OCI-LY3 (cell line): Measurements from ENCODE around the gene C1QTNF6.

Experiments used
- H2AFZ ChIP-seq: fragments of 200-600, 300-600 bp; shearing (Covaris generic); 2 replicates; pipeline ENCODE4 v1.6.0; 2014; ENCODE audit warnings: antibody characterized with exemption, low read depth, low read length
- H3K27ac ChIP-seq: fragments of 200-600, 300-600 bp; sonication (generic); 2 replicates; pipeline ENCODE4 v1.5.1; 2014; ENCODE audit warnings: mild to moderate bottlenecking, low read length, moderate library complexity, mixed read lengths
- H3K27me3 ChIP-seq: fragments of 200-600, 300-600 bp; sonication (generic); 2 replicates; pipeline ENCODE4 v1.6.1; 2014; ENCODE audit warnings: low read depth, low read length, mixed read lengths
- H3K36me3 ChIP-seq: fragments of 200-600, 300-600 bp; sonication (generic); replicated peaks from 2 replicates; pipeline ENCODE3; 2014; ENCODE audit warnings: low read depth, low read length, mixed read lengths
- H3K4me1 ChIP-seq: fragments of 300-600, 200-600 bp; sonication (generic); 2 replicates; pipeline ENCODE4 v1.6.1; 2014; ENCODE audit warnings: low read length, mixed read lengths
- H3K4me2 ChIP-seq: fragments of 200-600, 300-600 bp; sonication (generic); 2 replicates; pipeline ENCODE4 v1.6.1; 2014; ENCODE audit warnings: low read length, mixed read lengths
- H3K4me3 ChIP-seq: fragments of 300-600, 200-600 bp; sonication (generic); 2 replicates; pipeline ENCODE4 v1.5.1; 2014; ENCODE audit warnings: antibody characterized with exemption, mild to moderate bottlenecking, low read length, moderate library complexity
- H3K79me2 ChIP-seq: fragments of 300-600, 200-600 bp; shearing (Covaris generic); 2 replicates; pipeline ENCODE4 v1.6.1; 2014; ENCODE audit warnings: mild to moderate bottlenecking, low read length, mixed read lengths
- H3K9ac ChIP-seq: fragments of 300-600, 200-600 bp; shearing (Covaris generic); 2 replicates; pipeline ENCODE4 v1.6.0; 2014; ENCODE audit warnings: mild to moderate bottlenecking, low read length, moderate library complexity
- H3K9me3 ChIP-seq: fragments of 200-600, 300-600 bp; shearing (Covaris generic); 2 replicates; pipeline ENCODE4 v1.6.1; 2014; ENCODE audit warnings: low read length, mixed read lengths; ENCODE audit not compliant: insufficient read depth
- H4K20me1 ChIP-seq: fragments of 200-600, 300-600 bp; sonication (generic); 2 replicates; pipeline ENCODE4 v1.6.1; 2016; ENCODE audit warnings: low read length, mixed read lengths; ENCODE audit not compliant: insufficient read depth
- EZH2phosphoT487 ChIP-seq: fragments of 200-600 bp; shearing (Covaris generic); IDR thresholded peaks from 2 replicates; pipeline ENCODE4 v1.6.1; 2018; ENCODE audit warnings: antibody characterized with exemption, mixed run types, low read depth
- TF ChIP-seq, protein P1 (sequence below): fragments of 200-600, 300-600 bp; sonication (generic); IDR thresholded peaks from 2 replicates; pipeline ENCODE4 v1.5.1; 2014; ENCODE audit warnings: antibody characterized with exemption, low read length, low read depth

C1QTNF6 gene

DNA sequence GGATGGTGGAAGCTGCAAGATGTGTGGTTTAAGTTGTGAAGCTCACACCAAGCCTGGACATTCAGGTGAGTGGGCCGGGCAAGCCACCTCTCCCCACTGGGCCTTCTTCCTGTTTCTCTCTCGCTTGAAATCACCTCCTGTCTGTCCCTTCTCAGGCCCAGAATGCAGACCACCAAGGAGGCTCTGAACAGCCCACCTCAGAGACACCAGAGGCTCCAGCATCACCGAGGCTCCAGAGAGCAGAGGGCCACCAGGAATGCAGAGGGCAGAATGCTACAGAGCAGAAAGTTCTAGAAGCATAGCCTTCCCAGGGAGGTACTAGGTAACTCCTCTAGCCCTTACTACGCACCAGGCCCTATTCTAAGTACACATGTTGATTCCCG, 23.6 kb downstream of the C1QTNF6 start:
- Histone ChIP-seq H3K9ac (peak overlapping the region; percentile 36; the same call in 1 of the 2 replicates), H3K27me3 (peaks cover 9% of the 10 kb centered on the region), H3K4me1 (peaks cover 72% of the 10 kb centered on the region), H3K79me2 (no peaks in the 10 kb centered on the region), H2AFZ (peak overlapping the region; percentile 72; the same call in 1 of the 2 replicates), H3K4me3 (no peak overlapping the region), H4K20me1 (no peaks in the 10 kb centered on the region), H3K36me3 (no peaks in the 10 kb centered on the region), H3K9me3 (no peaks in the 10 kb centered on the region), H3K27ac (0 out of 2 replicates have a peak overlapping the region, but pooled peaks have one; percentile 12), H3K4me2 (peak overlapping the region; percentile 29)
- TF ChIP-seq, protein P1, sequence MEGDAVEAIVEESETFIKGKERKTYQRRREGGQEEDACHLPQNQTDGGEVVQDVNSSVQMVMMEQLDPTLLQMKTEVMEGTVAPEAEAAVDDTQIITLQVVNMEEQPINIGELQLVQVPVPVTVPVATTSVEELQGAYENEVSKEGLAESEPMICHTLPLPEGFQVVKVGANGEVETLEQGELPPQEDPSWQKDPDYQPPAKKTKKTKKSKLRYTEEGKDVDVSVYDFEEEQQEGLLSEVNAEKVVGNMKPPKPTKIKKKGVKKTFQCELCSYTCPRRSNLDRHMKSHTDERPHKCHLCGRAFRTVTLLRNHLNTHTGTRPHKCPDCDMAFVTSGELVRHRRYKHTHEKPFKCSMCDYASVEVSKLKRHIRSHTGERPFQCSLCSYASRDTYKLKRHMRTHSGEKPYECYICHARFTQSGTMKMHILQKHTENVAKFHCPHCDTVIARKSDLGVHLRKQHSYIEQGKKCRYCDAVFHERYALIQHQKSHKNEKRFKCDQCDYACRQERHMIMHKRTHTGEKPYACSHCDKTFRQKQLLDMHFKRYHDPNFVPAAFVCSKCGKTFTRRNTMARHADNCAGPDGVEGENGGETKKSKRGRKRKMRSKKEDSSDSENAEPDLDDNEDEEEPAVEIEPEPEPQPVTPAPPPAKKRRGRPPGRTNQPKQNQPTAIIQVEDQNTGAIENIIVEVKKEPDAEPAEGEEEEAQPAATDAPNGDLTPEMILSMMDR, result no peak
- no peak for TF ChIP-seq EZH2phosphoT487

DNA sequence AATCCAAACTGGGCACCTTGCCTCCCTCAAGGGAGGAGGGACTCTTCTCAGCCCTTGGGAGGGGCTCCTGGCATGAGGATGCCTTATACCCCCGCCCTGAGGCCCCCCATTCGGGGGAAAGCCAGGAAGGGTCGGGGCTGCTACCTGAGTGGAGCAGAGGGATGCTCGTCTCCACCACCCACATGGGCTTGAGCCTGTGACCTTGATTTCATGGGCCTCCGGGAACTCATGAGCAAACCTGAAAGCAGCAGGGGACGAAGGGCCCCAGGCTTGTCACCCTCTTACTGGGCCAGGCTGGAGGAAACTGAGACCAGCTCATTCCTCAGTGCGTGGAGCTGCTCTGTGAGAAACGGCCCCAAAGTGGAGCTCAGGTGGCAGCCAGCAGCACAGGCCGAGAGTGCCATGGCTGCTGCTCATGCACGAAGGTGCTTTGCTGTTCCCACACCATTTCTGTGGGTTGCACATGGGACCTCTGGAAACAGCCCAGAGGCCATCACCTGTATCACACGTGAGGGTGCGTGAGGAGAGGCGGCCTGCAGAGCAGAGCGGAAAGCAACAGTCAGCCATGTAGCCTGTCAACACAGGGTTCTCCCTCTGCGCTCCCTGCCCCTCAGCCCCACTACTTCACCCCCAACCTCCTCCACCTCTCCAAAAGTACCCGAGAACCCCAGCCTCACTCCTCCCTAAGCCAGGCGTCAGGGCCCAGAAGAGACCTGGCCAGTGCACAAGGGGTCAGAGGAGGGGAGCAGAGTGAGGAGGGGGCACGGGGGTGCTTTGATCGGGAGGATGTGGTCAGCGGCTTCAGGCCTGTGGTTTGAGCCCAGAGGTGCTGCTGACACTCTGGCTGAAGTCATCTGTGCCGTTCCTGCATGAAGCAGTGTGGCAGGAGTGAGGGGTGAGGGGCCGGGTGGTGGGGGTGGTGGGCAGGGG, 24.2 kb downstream of the C1QTNF6 start:
- no peaks in the 10 kb centered on the region for H3K79me2 ChIP-seq
- peak overlapping the region; percentile 61 for H3K9ac ChIP-seq
- H3K4me1 ChIP-seq, result peaks cover 74% of the 10 kb centered on the region
- TF ChIP-seq, protein P1, result no peak
- TF ChIP-seq EZH2phosphoT487, result no peak
- H3K27ac ChIP-seq, result peak overlapping the region; percentile 92
- no peaks in the 10 kb centered on the region for H3K9me3 ChIP-seq
- H4K20me1 ChIP-seq, result no peaks in the 10 kb centered on the region
- no peaks in the 10 kb centered on the region for H3K36me3 ChIP-seq
- H3K4me3 ChIP-seq, result peak overlapping the region; percentile 52
- peaks cover 16% of the 10 kb centered on the region for H3K27me3 ChIP-seq
- peak overlapping the region; percentile 82 for H3K4me2 ChIP-seq
- H2AFZ ChIP-seq, result peak overlapping the region; percentile 69

DNA sequence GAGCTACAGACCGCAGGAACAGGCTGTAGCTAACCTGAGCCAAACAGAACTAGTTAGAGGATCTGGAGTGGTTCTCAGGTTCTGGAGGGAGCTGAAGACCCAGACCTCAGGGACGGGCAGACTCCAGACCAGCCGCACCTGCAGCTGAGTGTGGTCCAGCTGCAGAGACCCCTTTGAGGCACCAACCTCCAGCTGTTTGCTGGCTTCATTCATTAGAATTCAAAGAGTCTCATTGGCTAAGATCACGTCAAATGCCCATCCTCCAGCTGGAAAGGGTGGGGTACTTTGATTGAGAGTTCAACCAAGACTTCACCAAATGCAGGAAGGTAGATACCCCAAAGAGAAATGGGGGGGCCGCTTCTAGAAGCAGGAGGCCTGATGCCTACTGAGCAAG, 25.0 kb downstream of the C1QTNF6 start:
- H3K27me3 ChIP-seq, result peaks cover 21% of the 10 kb centered on the region
- H3K4me3 ChIP-seq, result peak overlapping the region; percentile 52
- no peaks in the 10 kb centered on the region for H3K79me2 ChIP-seq
- H3K4me1 ChIP-seq, result peaks cover 70% of the 10 kb centered on the region
- no peaks in the 10 kb centered on the region for H4K20me1 ChIP-seq
- TF ChIP-seq EZH2phosphoT487, result no peak
- TF ChIP-seq, protein P1, result no peak
- H3K9ac ChIP-seq, result peak overlapping the region; percentile 61
- peak overlapping the region; percentile 82 for H3K4me2 ChIP-seq
- no peaks in the 10 kb centered on the region for H3K36me3 ChIP-seq
- H2AFZ ChIP-seq, result no peak overlapping the region
- peak overlapping the region; percentile 92 for H3K27ac ChIP-seq
- H3K9me3 ChIP-seq, result no peaks in the 10 kb centered on the region

DNA sequence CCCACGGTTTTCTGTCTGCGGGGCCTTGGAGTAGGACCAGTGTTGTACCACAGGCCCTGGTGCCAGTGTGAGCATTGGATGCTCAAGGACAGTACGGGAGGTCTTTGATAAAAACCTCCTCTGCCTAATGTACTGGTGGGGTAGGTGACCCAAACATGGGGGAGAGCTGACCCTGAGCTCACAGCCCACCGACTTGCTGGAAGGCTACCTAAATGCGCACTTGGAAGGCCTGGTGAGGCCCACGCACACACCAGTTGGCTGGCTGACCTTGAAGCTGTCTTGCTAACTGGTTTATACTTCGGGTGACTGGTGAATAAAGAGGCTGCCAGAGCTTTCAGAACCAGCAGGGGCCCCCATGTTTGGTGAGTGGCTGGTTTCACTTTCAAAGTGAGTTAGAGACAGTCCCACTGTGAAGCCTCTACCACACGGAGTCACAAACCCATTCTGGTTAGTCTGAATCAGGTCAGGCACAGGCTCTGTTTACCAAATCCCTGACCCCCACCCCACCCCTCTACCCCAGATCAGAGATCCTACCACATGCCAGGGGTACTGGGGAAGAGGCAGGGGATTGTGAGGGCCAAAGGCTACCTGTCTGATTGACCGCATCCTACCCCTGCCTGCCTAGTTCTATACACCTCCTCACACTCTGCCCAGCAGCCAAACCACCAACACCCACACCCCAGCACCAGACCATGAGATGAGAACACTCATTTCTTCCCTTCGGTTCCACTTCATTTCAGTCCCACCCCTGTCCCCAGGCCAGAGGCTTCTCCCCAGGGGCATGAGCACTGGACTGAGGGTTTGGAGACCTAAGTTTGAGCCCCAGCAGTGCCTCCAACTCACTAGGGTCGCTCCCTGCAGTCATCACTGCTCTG, 25.6 kb downstream of the C1QTNF6 start:
- Histone ChIP-seq H2AFZ (peak overlapping the region; percentile 49; the same call in 1 of the 2 replicates), H3K9ac (peak overlapping the region; percentile 61), H3K27me3 (peaks cover 27% of the 10 kb centered on the region), H3K36me3 (no peaks in the 10 kb centered on the region), H3K4me1 (peaks cover 64% of the 10 kb centered on the region), H3K4me2 (peak overlapping the region; percentile 82), H3K4me3 (peak overlapping the region; percentile 52), H3K27ac (peak overlapping the region; percentile 92), H3K9me3 (no peaks in the 10 kb centered on the region), H4K20me1 (no peaks in the 10 kb centered on the region), H3K79me2 (no peaks in the 10 kb centered on the region)
- TF ChIP-seq, protein P1, result peak; percentile 26; the same call in 1 of the 2 replicates
- no peak for TF ChIP-seq EZH2phosphoT487
